ENCODE data around the gene ATG2A.

ATG2A gene

GRCh38 chr11:64881476-64881875 is 35.5 kb downstream of the ATG2A start:
- TF ChIP-seq CTCF (conservative IDR thresholded peaks at IDR 0.05): no peak

GRCh38 chr11:64880240-64881001 is 36.6 kb downstream of the ATG2A start:
- no peak for TF ChIP-seq CTCF (conservative IDR thresholded peaks at IDR 0.05)
- no peak overlapping the region for H3K27ac ChIP-seq

More at GRCh38 chr11:64881476-64881875, 35.5 kb downstream of the ATG2A start:
- H3K27ac ChIP-seq: no peak overlapping the region

- peak overlapping the region; percentile 94 for H3K27ac ChIP-seq
- no peak for TF ChIP-seq CTCF (conservative IDR thresholded peaks at IDR 0.05)
Measured at GRCh38 chr11:64879244-64879900, 37.6 kb downstream of the ATG2A start.

GRCh38 chr11:64878494-64879243 is 38.3 kb downstream of the ATG2A start, which contains the start of gene EHD1:
EHD1 (minus strand) TSS chr11:64878621; CDS start chr11:64878464, 157 bp downstream.
- TF ChIP-seq CTCF (conservative IDR thresholded peaks at IDR 0.05): peak; percentile 91
- peak within 1 kb of the TSS; percentile 94 for H3K27ac ChIP-seq

- peak overlapping the region; percentile 94 for H3K27ac ChIP-seq
- no peak for TF ChIP-seq CTCF (conservative IDR thresholded peaks at IDR 0.05)
Measured at GRCh38 chr11:64878223-64878493, 38.9 kb downstream of the ATG2A start.

GRCh38 chr11:64877390-64878222 is 39.4 kb downstream of the ATG2A start:
- H3K27ac ChIP-seq: peak overlapping the region; percentile 94
- no peak for TF ChIP-seq CTCF (conservative IDR thresholded peaks at IDR 0.05)

Data from VCaP (cell line).